Endothelial cell of hepatic sinusoid (primary cell): Measurements from ENCODE around the gene RNF4.
"Not testable (repeated sequence)": the region's sequence is repeated elsewhere in the genome, so short reads cannot be mapped to it uniquely, and the experiment has no call there.

Experiments used
- in situ Hi-C: cut with HindIII; loops from 2 replicates; pipeline ENCODE4 v1.10.0; 2017; ENCODE audit warnings: low sequenced_read_pairs

The RNF4 gene, protein sequence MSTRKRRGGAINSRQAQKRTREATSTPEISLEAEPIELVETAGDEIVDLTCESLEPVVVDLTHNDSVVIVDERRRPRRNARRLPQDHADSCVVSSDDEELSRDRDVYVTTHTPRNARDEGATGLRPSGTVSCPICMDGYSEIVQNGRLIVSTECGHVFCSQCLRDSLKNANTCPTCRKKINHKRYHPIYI

DNA sequence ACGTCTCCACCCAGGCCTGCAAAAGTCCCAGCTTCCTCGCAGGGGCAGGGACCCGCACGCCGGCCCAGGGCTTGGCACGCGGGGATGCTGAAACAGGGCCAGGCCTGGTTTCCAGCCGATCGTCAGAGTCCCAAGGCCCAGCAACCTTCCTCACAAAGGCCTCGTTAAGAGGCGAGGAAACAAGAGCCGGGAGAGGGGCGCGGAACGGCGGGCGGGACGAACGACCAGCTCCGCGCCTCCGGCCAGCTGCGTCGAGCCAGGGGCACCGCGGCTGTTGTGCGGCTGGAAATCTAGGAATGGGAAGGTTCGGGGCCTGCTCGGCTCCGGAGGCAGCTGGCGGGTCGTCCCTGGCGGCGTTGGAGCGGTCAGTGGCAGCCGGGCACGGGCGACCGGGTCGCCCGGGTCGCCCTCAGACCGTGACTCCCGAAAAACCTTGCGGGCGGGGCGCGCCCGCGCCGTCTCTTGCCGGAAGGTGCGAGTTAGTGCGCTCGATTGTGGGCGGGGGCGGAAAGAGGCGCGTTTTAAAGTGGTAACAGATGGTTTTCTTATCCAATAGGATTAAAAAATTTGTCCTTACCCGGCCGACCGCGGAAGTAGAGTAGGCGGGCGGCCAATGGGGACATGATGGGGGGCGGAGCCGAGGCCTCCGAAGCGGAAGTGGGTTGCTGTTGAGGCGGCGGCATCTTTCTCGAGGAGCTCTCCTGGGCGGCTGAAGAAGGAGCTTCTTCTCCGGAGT lies at the start of gene RNF4:
Gene RNF4 (plus strand): TSS at position 651 of the 736 bp plus-strand sequence. CDS start 21,388 bp downstream, outside the sequence.
- in situ Hi-C loops, result no loop called here

DNA sequence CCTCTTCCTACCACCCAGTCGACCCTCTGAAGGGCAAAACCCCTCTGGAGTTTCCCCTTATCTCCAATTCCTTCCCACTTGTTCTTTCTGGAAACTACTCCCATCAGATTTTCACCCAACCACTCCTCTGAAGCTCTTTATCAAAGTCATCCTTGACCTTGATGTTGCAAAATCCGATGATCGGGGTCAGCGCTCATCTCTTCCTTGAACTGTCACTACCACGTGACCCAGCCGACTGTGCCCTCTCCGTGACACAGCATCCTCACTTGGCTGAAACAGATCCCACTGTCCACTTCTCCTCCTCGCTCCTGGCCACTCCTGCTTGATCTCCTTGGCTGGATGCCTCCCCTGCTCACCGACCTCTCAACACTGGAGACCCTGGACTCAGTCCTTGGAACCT lies 49.1 kb upstream of the RNF4 start:
- in situ Hi-C loops, result loop anchor here (5.0 kb wide), 1 partner anchor 178 kb away; the partner anchor contains the start of genes HAUS3 and POLN

DNA sequence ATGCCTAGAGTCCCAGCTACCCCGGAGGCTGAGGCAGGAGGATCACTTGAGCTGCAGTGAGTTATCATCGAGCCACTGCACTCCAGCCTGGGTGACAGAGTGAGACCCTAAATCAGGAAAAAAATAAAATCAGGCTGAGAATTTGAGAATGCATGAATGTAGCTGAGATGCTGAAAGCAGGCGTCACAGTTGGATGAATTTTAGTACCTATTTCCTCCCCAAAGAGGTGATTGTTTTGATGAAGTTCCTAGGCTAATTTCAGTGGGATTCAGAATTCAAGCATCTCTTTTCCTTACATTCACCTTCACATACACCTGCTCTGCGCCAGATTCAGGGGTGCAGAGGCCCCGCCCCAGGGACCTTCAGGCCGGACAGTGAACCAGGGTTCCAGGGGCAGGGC lies 47.0 kb upstream of the RNF4 start:
- in situ Hi-C loops, result loop anchor here (5.0 kb wide), 1 partner anchor 180 kb away; the partner anchor contains the start of genes HAUS3 and POLN

DNA sequence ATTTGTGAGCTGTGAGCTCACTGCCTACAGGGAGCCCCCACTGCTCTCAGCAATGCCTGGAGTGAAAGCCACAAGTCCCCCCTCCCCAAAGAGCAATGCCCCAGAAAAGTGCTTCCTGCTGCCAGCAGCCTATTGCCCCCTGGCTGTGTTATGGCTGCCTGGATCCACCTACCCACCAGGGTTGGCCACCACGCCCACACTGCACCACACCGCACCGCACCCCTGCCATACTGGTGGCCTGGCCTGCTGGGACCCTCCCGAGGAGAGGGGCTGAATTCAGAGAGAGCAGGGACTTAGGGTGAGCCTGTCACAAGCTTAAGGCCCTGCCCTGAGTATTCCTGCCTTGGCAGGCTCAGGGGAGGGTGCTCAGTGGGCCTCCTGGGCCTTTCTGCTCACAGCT lies 45.8 kb upstream of the RNF4 start:
- in situ Hi-C loops, result loop anchor here (5.0 kb wide), 1 partner anchor 181 kb away; the partner anchor contains the start of genes HAUS3 and POLN

DNA sequence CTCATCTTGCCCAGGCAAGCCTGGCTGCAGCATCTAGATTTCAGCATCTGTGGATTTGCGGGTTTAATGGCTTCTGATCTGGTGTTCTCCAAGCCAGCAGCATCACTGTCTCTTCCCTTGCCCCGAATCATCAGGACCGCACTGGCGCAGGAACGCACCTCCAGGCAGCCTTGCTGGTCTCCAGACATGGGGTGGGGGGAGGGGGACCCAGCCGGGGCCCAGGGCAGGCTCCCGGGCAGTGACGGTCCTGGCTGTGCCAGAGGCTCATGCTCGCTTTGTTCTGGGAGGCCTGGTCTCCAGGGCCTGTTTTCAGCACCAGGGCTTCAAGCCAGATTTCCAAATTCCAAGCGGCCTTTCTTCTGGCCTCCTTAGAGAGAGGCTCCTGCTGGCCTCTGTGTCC lies 45.2 kb upstream of the RNF4 start:
- in situ Hi-C loops, result loop anchor here (5.0 kb wide), 1 partner anchor 181 kb away; the partner anchor contains the start of genes HAUS3 and POLN

DNA sequence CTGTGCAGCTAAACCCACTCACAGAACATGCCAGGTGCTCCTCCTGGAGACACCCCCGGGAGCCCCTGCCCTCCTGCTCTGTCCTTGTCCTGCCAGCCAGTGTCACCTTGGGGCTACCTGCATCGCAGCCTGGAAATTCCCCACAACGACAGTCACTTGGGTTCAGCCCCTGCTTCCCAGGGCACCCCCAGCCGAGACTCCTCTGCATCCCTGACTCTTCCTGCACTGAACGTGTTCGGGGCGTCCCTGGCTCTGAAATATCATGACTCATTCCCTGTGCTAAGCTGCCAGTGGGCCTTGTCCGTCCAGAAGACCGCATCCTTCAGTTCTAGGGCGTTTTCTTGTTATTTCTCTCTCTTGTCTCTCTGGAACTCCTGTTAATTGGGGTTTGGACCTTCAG lies 44.3 kb upstream of the RNF4 start:
- in situ Hi-C loops, result loop anchor here (5.0 kb wide), 1 partner anchor 182 kb away; the partner anchor contains the start of genes HAUS3 and POLN

DNA sequence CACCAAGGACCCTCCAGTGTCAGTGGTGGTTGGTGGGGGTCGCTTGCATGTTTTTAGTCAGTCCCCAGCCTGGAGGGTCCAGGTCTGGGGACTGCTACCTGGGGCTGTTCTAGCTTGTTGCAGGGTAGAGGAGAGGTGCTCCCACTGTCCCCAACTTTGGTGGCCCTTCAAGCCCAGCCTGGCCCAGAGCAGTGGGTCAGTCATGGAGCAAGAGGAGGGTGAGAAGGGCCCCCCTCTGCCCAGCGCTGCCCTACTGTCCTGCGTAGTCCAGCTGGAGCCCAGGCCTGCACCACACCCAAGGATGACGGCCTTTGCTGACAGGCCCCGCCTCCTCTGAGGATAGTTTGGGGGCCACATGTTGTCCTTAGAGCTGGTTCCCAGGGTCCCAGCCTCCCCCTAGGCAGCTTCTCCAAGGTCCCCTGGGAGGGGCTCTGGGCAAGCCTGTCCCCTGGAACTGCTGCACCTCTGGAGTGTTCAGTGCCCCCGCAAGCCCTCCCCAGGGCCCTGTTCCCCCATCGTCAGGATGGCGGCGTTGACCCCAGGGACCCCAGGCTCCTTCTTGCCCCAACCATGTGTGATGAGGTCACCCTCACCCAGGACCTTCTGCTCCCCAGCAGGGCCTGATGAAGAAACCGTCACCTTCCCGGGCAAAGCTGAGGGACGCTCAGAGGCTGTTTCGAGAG lies 43.4 kb upstream of the RNF4 start:
- in situ Hi-C loops, result no loop called here

GRCh38 chr4:2426069-2426397 lies 42.9 kb upstream of the RNF4 start:
- in situ Hi-C loops, result no loop called here

DNA sequence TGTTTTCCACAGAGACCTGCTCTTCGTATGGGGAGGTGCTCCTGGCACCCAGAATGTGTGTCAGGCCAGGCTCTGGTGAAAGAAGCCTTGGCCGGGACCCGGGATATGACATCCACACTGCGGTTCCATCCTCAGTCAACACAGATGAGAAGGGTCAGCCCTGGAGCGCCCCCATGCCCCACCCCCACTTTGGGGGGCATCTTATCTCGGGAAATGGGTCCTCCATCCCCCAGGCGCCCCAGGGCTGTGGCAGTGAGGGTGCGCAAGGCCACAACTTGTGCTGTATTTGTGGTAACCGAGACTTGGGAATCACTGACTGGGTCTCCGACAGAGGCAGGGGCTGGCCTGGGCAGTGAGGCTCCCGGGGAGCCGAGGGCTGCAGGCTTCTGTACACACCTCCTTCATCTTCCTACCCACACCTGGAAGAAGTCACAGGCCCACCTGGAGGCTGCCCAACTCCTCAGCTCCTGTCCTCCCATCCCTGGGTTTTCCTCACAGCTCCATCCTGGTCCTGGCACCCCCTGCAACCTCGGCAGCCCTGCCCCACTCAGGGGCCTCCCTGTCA lies 42.1 kb upstream of the RNF4 start:
- in situ Hi-C loops, result no loop called here

- in situ Hi-C loops, result no loop called here
Measured at GRCh38 chr4:2427383-2428334, 41.2 kb upstream of the RNF4 start.

- in situ Hi-C loops, result no loop called here
Measured at GRCh38 chr4:2428496-2429213, 40.3 kb upstream of the RNF4 start.

- in situ Hi-C loops, result not testable (repeated sequence)
Measured at GRCh38 chr4:2429945-2430757, 38.8 kb upstream of the RNF4 start.

- in situ Hi-C loops, result no loop called here
Measured at GRCh38 chr4:2432004-2432403, 36.9 kb upstream of the RNF4 start.

GRCh38 chr4:2432991-2433530 lies 35.8 kb upstream of the RNF4 start:
- in situ Hi-C loops, result no loop called here

DNA sequence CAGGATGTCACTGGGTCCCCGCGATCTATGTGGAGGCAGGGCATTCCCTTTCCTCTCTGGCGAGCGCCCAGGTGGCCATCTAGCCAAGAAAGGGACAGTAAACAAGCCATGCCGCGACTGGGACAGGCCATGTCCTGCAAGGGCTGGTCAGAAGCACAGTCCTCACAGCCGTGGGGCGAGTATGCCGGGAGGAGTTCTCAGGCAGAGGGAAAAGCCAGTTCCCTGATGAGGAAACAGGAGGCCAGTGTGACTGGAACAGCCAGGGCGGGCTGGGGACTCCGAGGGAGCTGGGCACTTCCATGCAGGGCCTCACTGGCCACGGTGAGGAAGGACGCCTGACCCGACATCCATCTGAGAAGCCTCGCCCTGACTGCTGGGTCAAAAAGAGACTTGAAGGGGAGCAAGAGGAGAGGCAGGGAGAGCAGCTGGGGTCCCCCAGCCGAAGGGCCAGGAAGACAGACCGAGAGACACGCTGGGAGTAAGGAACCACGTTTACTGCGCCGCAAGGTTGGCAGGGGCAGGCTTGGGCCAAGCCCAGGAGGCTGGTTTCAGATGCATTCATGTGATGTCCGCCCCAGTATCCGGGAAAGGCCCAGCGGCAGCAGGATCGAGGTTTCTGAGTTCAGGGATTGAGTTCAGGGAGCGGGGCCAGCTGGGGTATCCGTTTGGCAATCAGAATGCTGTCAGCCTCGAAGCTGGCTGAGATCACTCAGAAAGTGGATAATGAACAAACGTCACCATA lies 35.1 kb upstream of the RNF4 start:
- in situ Hi-C loops, result no loop called here

- in situ Hi-C loops, result no loop called here
Measured at GRCh38 chr4:2434420-2434819, 34.5 kb upstream of the RNF4 start.

GRCh38 chr4:2436301-2436700 lies 32.6 kb upstream of the RNF4 start:
- in situ Hi-C loops, result no loop called here
